ENCODE data around the gene SLAMF9.

DNA sequence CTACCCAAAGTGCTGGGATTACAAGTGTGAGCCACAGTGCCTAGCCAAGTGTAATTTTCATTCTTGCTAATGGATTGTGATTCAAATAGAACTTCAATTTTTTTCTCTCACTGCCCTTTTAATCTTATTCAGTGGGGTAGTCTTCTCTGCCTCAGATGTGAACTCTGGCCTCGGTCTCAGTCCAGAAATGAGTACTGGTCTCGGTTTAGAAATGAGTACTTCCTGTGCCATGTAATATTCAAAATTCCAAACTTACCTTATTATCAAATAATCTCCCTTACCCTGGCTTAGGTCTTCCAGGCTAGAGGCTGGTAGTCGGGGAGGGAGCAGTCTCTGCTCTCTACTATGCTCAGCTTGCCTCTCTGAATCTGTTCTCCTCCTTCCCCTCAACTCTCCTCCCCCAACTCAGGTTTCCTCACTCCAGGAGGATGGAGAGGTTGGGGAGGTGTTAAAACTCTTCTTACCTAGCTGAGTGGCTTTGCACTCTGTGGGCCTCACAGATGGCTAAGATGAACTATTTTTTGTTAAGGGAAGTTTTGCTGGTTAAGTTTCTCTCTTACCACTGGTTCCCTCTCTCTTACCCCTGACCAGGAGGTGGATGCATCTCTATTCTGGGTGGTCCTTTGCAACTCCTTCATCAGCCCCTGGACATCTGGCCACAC is 4.8 kb upstream of the SLAMF9 start:
- TF ChIP-seq, protein P1, sequence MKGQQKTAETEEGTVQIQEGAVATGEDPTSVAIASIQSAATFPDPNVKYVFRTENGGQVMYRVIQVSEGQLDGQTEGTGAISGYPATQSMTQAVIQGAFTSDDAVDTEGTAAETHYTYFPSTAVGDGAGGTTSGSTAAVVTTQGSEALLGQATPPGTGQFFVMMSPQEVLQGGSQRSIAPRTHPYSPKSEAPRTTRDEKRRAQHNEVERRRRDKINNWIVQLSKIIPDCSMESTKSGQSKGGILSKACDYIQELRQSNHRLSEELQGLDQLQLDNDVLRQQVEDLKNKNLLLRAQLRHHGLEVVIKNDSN (IDR thresholded peaks at IDR 0.05) = no peak
- TF ChIP-seq REST (IDR thresholded peaks at IDR 0.05; ENCODE audit: low read depth) (no peak), YY1 (IDR thresholded peaks at IDR 0.05; ENCODE audit: low read depth) (no peak), RAD21 (IDR thresholded peaks at IDR 0.05; ENCODE audit: low read depth) (no peak), MAX (IDR thresholded peaks at IDR 0.05) (no peak), ZBTB7A (IDR thresholded peaks at IDR 0.05; ENCODE audit: low read depth) (no peak), TAF1 (IDR thresholded peaks at IDR 0.05; ENCODE audit: low read depth) (no peak), EGR1 (IDR thresholded peaks at IDR 0.05) (no peak), TCF12 (IDR thresholded peaks at IDR 0.05; ENCODE audit: low read depth) (no peak), EP300 (IDR thresholded peaks at IDR 0.05; ENCODE audit: borderline replicate concordance) (no peak), NFIC (IDR thresholded peaks at IDR 0.05) (no peak), CEBPB (IDR thresholded peaks at IDR 0.05) (no peak), TEAD4 (IDR thresholded peaks at IDR 0.05) (no peak), FOXM1 (IDR thresholded peaks at IDR 0.05; ENCODE audit: borderline replicate concordance, low read depth) (no peak)

All from Ishikawa (cell line).